ENCODE data around the gene DACT1.

- no peak for TF ChIP-seq CTCF (IDR thresholded peaks at IDR 0.05)
- TF ChIP-seq POLR2A (IDR thresholded peaks at IDR 0.05), result no peak
These were observed 1.6 kb upstream of the DACT1 start for GRCh38 chr14:58636129-58636528.

All from body of pancreas (tissue), 4 donors.